Putamen (tissue), 1 donor: ENCODE measurements around the gene TIMP2.

ENCODE experiments used
- DNase-seq: peaks from one replicate; pipeline ENCODE4 v3.0.0-alpha.2; 2016; ENCODE audit warnings: low spot score

Gene TIMP2

GRCh38 chr17:78836420-78837021 lies 88.7 kb downstream of the TIMP2 start:
- DNase-seq: no peak

- no peak for DNase-seq
These were observed 90.6 kb downstream of the TIMP2 start for GRCh38 chr17:78834571-78834970.

DNA sequence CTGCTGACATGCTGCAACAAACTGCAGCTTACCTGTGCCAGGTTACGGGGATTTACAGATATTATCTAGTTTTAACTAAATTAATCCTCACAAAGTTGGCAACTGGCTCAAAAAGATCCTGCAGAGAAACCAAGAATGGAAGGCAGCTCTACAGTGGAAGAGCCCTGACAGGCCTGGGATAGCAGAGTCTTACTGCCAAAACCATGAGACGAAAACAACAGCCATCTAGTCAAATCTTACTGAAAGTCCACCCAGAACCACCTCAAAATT lies 92.7 kb downstream of the TIMP2 start:
- DNase-seq: no peak

GRCh38 chr17:78831688-78832540 lies 93.3 kb downstream of the TIMP2 start:
- DNase-seq: no peak

- DNase-seq: no peak
These were observed 95.7 kb downstream of the TIMP2 start for GRCh38 chr17:78829477-78829876.

GRCh38 chr17:78828470-78829185 lies 96.6 kb downstream of the TIMP2 start:
- DNase-seq: no peak

DNA sequence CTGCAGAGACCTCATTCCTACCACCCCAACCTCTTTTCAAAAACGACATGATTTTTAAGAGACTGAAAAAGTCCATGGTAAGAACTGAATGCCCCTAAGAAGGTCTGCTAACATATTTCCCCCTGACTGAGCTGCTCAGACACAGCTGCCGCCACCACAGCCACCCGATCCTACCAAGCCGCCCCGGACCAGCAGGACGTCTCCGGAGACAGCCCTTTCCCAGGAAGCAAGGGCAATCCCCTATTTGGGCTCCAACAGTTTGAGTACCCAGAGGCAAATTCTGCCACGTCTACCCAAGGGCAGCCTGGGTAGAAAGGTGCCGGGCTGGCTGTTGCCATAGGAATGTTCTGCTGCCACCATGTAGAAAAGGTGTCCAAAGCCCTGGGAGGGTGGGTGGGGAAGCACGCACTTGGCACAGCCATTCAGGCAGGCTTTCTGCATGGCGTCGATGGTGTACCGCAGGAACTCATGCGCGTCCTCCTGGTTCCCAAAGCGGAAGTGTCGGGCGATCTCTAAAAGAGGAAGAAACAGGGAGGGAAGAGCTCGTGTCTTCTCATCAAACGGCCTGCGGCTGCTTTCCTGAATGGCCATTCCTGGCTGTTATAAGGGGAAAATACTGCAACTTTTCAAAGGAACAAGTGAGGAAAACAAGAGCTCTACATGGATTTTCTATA lies 98.2 kb downstream of the TIMP2 start:
- DNase-seq: no peak

- no peak for DNase-seq
These were observed 98.8 kb downstream of the TIMP2 start for GRCh38 chr17:78826421-78826820.

DNA sequence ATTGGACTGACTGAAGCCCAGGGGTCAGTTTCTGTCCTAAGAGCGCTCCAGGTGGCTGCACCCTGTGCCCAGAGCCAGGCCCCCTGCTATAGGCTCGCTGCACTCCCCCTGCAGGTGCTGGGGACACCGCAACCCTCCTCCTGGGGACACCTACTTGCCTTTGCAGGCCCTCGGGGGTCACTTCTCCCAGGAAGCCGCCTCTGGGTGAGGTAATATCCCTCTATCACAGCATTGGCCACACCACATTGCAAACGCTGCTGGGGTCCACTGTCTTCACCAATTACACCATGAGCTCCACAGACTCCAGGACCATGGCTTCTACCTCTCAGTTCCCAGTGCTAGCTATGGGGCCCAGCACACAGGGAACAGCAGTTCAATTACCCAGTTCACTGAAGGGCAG lies 99.5 kb downstream of the TIMP2 start:
- DNase-seq: no peak

- DNase-seq: no peak
These were observed 100.9 kb downstream of the TIMP2 start for GRCh38 chr17:78824240-78824639.

DNA sequence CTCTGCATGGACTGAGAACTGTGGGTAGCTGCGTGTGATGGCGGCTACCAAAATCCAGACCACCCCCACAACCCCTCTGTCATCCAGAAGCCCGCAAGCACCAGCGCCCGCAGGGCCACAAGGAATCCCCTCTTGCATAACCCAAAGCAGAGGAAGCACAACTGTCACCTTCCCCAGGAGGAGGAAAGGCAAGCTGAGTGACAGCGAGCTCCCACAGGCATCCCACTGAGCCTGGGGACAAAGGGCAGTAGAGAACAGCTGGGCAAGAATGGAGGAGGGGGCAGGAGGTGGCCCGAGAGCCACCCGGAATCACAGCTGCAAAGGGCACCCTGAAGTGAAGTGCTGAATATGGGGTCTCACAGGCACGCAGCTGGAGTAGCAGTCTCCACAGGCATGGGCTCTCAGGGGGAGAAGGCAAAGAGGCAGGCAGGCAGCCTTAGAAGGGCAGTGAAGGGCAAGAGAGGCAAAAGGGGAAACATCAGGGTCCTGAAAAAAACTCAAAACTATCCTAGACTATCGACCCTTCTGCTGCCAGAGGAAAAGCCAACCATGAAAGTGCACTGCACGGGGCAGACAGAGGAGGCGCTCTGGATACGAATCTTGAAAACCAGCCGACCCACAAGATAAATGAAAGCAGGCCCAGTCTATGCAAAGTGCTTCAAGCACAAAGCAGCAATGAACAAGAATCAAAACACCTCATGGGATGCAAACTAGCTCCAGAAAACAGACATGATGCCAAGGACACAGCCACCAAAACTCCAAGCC lies 101.7 kb downstream of the TIMP2 start:
- no peak for DNase-seq

DNA sequence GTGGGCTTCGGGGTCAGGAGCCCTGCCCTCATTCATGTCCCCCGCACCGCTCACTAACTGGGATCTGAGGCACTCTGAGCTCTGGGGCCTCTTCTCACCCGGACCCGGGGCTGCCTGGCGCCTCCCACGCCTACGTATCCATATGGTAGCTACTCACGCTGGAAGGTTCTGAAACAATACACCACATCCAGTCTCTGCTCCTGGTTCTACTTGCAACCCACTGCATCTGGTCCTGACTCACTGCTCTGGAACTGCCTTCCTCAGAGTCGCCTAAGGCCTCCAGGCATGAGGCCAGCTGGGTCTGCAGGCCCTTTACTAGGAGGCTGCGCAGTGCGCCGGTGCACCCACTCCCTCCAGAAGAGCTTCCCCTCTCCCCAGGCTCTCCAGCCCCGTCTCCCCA lies 102.6 kb downstream of the TIMP2 start:
- no peak for DNase-seq

DNA sequence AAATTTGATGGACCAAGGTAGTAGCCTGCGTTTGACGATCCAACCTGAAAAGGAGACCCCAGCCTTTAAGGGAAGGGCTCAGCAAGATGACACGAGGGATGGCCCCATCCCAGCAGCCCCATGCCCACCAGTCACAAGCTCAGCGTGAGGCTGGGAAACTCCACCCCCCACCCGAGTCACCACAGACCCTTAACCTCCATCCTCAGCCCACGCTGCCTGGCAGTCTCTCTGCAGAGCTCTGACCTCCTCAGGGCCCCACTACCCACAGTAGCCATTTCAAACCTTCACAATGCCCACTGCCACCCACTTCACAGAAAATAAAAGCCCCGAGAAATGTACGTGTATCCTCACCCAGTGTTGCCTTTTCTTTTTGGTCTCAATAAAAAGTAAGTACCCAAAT lies 103.2 kb downstream of the TIMP2 start:
- DNase-seq: no peak

DNA sequence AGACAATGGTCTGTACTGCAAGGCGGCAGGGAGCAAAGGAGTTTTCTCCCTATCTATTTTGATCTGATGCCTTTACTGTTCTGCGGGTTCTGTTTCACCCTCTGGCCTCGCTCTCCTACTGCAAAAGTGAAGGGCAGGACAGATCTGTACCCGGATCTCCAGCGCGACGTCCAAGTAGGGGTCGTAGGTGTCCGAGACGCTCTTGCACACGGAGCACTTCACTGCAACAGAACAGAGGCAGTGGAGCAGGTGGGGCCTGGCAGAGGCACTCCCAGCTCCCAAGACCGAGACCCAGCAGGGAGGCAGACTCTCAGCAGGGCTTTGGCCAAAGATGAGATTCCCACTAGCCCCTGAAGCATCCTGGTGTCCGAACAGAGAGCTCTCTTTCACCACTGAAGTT lies 104.3 kb downstream of the TIMP2 start:
- no peak for DNase-seq

GRCh38 chr17:78819806-78820792 lies 105.1 kb downstream of the TIMP2 start:
- no peak for DNase-seq

DNA sequence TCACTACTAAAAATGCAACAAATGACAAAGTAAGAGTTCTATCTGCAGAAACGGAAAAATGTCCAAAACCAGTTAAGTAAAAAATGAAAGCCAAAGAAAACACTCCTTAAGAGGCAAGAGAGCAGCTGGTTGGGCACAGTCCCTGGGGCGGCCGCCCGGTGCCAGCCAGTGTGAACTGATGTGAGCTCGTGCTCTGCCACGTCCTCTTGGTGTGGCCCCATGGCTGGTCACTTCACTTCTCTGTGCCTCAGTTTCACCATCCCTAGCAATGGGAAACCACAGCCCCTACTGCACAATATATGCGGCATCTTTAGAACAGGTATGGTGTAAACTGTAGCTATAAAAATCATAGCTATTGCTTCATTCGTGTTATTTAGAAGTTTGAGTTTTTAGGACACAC lies 105.8 kb downstream of the TIMP2 start:
- no peak for DNase-seq

- no peak for DNase-seq
These were observed 106.3 kb downstream of the TIMP2 start for GRCh38 chr17:78818932-78819331.

GRCh38 chr17:78818152-78818846 lies 106.9 kb downstream of the TIMP2 start:
- no peak for DNase-seq

GRCh38 chr17:78817123-78817522 lies 108.1 kb downstream of the TIMP2 start:
- no peak for DNase-seq

DNA sequence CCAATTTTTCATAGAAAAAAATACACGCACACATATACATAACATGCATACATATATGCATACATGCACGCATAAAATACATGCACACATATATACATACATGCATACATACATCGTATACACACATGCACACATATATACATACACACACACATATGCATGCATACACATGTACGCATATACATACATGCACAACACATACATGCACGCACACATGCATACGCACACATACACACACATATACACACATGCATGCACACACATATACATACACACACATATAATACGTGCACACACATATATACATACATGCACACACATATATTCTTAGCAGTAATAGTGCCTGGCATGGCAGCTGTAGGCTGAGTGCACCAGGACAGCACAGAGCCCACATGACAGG lies 109.5 kb downstream of the TIMP2 start:
- no peak for DNase-seq
